Posterior vena cava (tissue), 2 donors: ENCODE measurements around the gene ARPC2. TPM values are rescaled to one million over a fixed set of nuclear protein-coding genes. Genes with fewer than 3 reads are reported as not detected.
"Not testable (repeated sequence)": the region's sequence is repeated elsewhere in the genome, so short reads cannot be mapped to it uniquely, and the experiment has no call there.

Source experiments
- DNase-seq: peaks from one replicate; pipeline ENCODE4 v3.0.0-alpha.2; 2020; ENCODE audit warnings: low spot score
- intact Hi-C, 2 donors: fragments of 100-400 bp; cut with DNase I; formaldehyde crosslinking; loops; one replicate each; pipeline versions ENCODE4 v1.14.1 to v1.14.2; 2022 to 2023
- total RNA-seq, 2 donors: library from RNA; stranded (reverse); fragmentation: NEBNext Ultra II Directional; extraction: Animal tissue kit (Norgen Biotek cat#: 25700); gene quantifications; one replicate each; pipeline ENCODE4 v1.2.1, GENCODE V29; 2021
- donor health status: DM: yes; HTN: yes; CAD: no.
- donor health status: DM: yes; HTN: yes; CAD: no.

Gene ARPC2
- total RNA-seq, 2 donors from 2014 or later = 258 to 291 TPM

- intact Hi-C loops = no loop called here
- peak; percentile 76 for DNase-seq
Observed at GRCh38 chr2:218264773-218265561, 48.0 kb downstream of the ARPC2 start.

- intact Hi-C loops = no loop called here
- peak; percentile 53 for DNase-seq
Observed at GRCh38 chr2:218265626-218266025, 48.6 kb downstream of the ARPC2 start.

- peak; percentile 66 for DNase-seq
Observed at GRCh38 chr2:218266316-218266979, 49.5 kb downstream of the ARPC2 start.

GRCh38 chr2:218267259-218267658 lies 50.3 kb downstream of the ARPC2 start:
- intact Hi-C loops = no loop called here

More at GRCh38 chr2:218266316-218266979, 49.5 kb downstream of the ARPC2 start:
- intact Hi-C loops = no loop called here

GRCh38 chr2:218269900-218270720 lies 53.1 kb downstream of the ARPC2 start, which contains the start of the genes AAMP and PNKD:
TSS of gene AAMP (minus strand) at chr2:218270137. CDS start at chr2:218270086, 51 bp downstream.
TSS of gene PNKD (plus strand) at chr2:218270519. CDS start at chr2:218270536, 17 bp downstream.
- intact Hi-C loops = loop anchor here in 1 of 2 donors (5.0 kb wide), 1 partner anchor 127 kb away; the partner anchor contains the start of gene CTDSP1
- DNase-seq = peak; percentile 100

More at GRCh38 chr2:218267259-218267658, 50.3 kb downstream of the ARPC2 start:
- DNase-seq = no peak

- peak; percentile 84 for DNase-seq
Observed at GRCh38 chr2:218270721-218271486, 53.9 kb downstream of the ARPC2 start.

GRCh38 chr2:218271487-218271797 lies 54.5 kb downstream of the ARPC2 start:
- intact Hi-C loops = loop anchor here in 1 of 2 donors (5.0 kb wide), 1 partner anchor 126 kb away; the partner anchor contains the start of gene CTDSP1
- DNase-seq = no peak

More at GRCh38 chr2:218270721-218271486, 53.9 kb downstream of the ARPC2 start:
- intact Hi-C loops = loop anchor here in 1 of 2 donors (5.0 kb wide), 1 partner anchor 126 kb away; the partner anchor contains the start of gene CTDSP1

GRCh38 chr2:218271865-218272530 lies 55.0 kb downstream of the ARPC2 start:
- intact Hi-C loops = loop anchor here in 1 of 2 donors (5.0 kb wide), 1 partner anchor 125 kb away; the partner anchor contains the start of gene CTDSP1
- no peak for DNase-seq

- intact Hi-C loops = loop anchor here in 1 of 2 donors (5.0 kb wide), 1 partner anchor 125 kb away; the partner anchor contains the start of gene CTDSP1
- DNase-seq = peak; percentile 95
Observed at GRCh38 chr2:218272531-218273212, 55.7 kb downstream of the ARPC2 start.

- intact Hi-C loops = loop anchor here in 1 of 2 donors (5.0 kb wide), 1 partner anchor 124 kb away; the partner anchor contains the start of gene CTDSP1
- DNase-seq = not testable (repeated sequence)
Observed at GRCh38 chr2:218273214-218273907, 56.4 kb downstream of the ARPC2 start.

GRCh38 chr2:218273908-218274249 lies 56.9 kb downstream of the ARPC2 start:
- intact Hi-C loops = loop anchor here in 1 of 2 donors (5.0 kb wide), 1 partner anchor 123 kb away; the partner anchor contains the start of gene CTDSP1
- no peak for DNase-seq

- intact Hi-C loops = loop anchor here in 1 of 2 donors (5.0 kb wide), 1 partner anchor 123 kb away; the partner anchor contains the start of gene CTDSP1
- DNase-seq = no peak
Observed at GRCh38 chr2:218274586-218274985, 57.6 kb downstream of the ARPC2 start.

- no peak for DNase-seq
- intact Hi-C loops = no loop called here
Observed at GRCh38 chr2:218275371-218276072, 58.5 kb downstream of the ARPC2 start.

- no peak for DNase-seq
- intact Hi-C loops = no loop called here
Observed at GRCh38 chr2:218276986-218277755, 60.2 kb downstream of the ARPC2 start.

GRCh38 chr2:218277921-218278320 lies 60.9 kb downstream of the ARPC2 start:
- intact Hi-C loops = no loop called here
- DNase-seq = no peak
